H1 (cell line): ENCODE data around the gene ARHGEF7. TPM values are rescaled to one million over a fixed set of nuclear protein-coding genes. Genes with fewer than 3 reads are reported as not detected.

Experiments used
- CTCF ChIA-PET: fragments of 300-600 bp; sonication (Branson Sonifier 250); formaldehyde crosslinking; loops from one replicate; lab custom pipeline; 2021; ENCODE audit not compliant: partially characterized antibody; lab: Charles Lee
- POLR2A ChIA-PET: fragments of 300-600 bp; sonication (Branson Sonifier 250); formaldehyde crosslinking; loops from one replicate; lab custom pipeline; 2021; ENCODE audit warnings: inconsistent platforms; ENCODE audit not compliant: partially characterized antibody; lab: Charles Lee
- DNase-seq, 2 experiments: peaks; one replicate each; pipeline versions ENCODE4 v3.0.0 to v3.0.0-alpha.2; 2010 to 2022; ENCODE audit warnings: low spot score in 2 of 2, low read depth in 1 of 2, mixed read lengths in 1 of 2
- FAIRE-seq: peaks from 2 replicates; lab custom pipeline; 2011; peaks lifted over from hg19 to GRCh38; lab: Jason Lieb, UNC
- H2AFZ ChIP-seq: 2 replicates; pipeline ENCODE4 v1.8.1; 2012; ENCODE audit warnings: low read length, inconsistent platforms
- H2AK5ac ChIP-seq: 2 replicates; pipeline ENCODE4 v1.6.1; 2013; ENCODE audit warnings: low read depth, low read length
- H2BK120ac ChIP-seq: replicated peaks from 2 replicates; pipeline ENCODE3; 2013; ENCODE audit warnings: low read depth, low read length, inconsistent platforms
- H2BK12ac ChIP-seq: 2 replicates; pipeline ENCODE4 v1.6.1; 2013; ENCODE audit warnings: low read depth, low read length
- H2BK15ac ChIP-seq: 2 replicates; pipeline ENCODE4 v1.6.1; 2013; ENCODE audit warnings: low read length
- H2BK20ac ChIP-seq: 2 replicates; pipeline ENCODE4 v1.6.1; 2013; ENCODE audit warnings: low read length
- H2BK5ac ChIP-seq: 2 replicates; pipeline ENCODE4 v1.6.1; 2013; ENCODE audit warnings: low read depth, low read length
- H3K14ac ChIP-seq: 2 replicates; pipeline ENCODE4 v1.6.1; 2013; ENCODE audit warnings: inconsistent platforms; ENCODE audit not compliant: insufficient read length
- H3K18ac ChIP-seq: 2 replicates; pipeline ENCODE4 v1.6.1; 2013; ENCODE audit warnings: low read length; ENCODE audit errors: extremely low read depth
- H3K23ac ChIP-seq: 2 replicates; pipeline ENCODE4 v1.6.1; 2013; ENCODE audit warnings: inconsistent platforms; ENCODE audit not compliant: insufficient read length
- H3K23me2 ChIP-seq: 2 replicates; pipeline ENCODE4 v1.6.1; 2013; ENCODE audit warnings: low read depth, low read length
- H3K27ac ChIP-seq: 2 replicates; pipeline ENCODE4 v1.6.1; 2011; ENCODE audit warnings: low read depth, low read length, inconsistent platforms
- H3K27me3 ChIP-seq, 4 experiments: replicated peaks in 1 of 4; 1 replicate in 1 of 4; 2 replicates in 3 of 4; pipeline versions ENCODE4 v1.6.1 to v1.8.1; 2011 to 2013; ENCODE audit warnings: low read length in 3 of 4, mild to moderate bottlenecking in 3 of 4, inconsistent platforms in 2 of 4, mixed read lengths in 2 of 4, moderate library complexity in 1 of 4; ENCODE audit not compliant: control insufficient read depth in 3 of 4, insufficient read depth in 3 of 4; ENCODE audit errors: extremely low read depth in 1 of 4
- H3K36me3 ChIP-seq, 4 experiments: 2 replicates each; pipeline versions ENCODE4 v1.6.1 to v1.8.1; 2011 to 2013; ENCODE audit warnings: mild to moderate bottlenecking in 4 of 4, low read length in 3 of 4, moderate library complexity in 2 of 4, control low read depth in 1 of 4, inconsistent platforms in 1 of 4; ENCODE audit not compliant: insufficient read depth in 4 of 4, control insufficient read depth in 2 of 4
- H3K4ac ChIP-seq: replicated peaks from 2 replicates; pipeline ENCODE3; 2013; ENCODE audit warnings: low read length, low read depth, mixed read lengths, inconsistent platforms; ENCODE audit not compliant: insufficient read length
- H3K4me1 ChIP-seq, 4 experiments: replicated peaks in 1 of 4; 1 replicate in 1 of 4; 2 replicates in 3 of 4; pipeline versions ENCODE4 v1.6.1 to v1.8.1; 2011 to 2013; ENCODE audit warnings: low read length in 3 of 4, inconsistent platforms in 2 of 4, mixed read lengths in 1 of 4; ENCODE audit not compliant: insufficient read depth in 4 of 4, control insufficient read depth in 3 of 4
- H3K4me2 ChIP-seq, 2 experiments: 2 replicates each; pipeline versions ENCODE4 v1.6.1 to v1.8.1; 2011 to 2013; ENCODE audit warnings: low read depth in 2 of 2, low read length in 2 of 2, control low read depth in 1 of 2, inconsistent platforms in 1 of 2, mild to moderate bottlenecking in 1 of 2; ENCODE audit not compliant: insufficient read depth in 1 of 2
- H3K4me3 ChIP-seq, 4 experiments: fragments of 200-600, 300-600 bp in 1 of 4; sonication (generic), shearing (Covaris generic), sonication (Bioruptor Twin) in 1 of 4; 2 replicates each; pipeline versions ENCODE4 v1.5.1 to v1.8.1; 2011 to 2016; ENCODE audit warnings: low read length in 4 of 4, low read depth in 3 of 4, control low read depth in 2 of 4, inconsistent platforms in 2 of 4, mild to moderate bottlenecking in 2 of 4, mixed read lengths in 1 of 4, moderate library complexity in 1 of 4; ENCODE audit not compliant: insufficient read depth in 2 of 4; ENCODE audit errors: extremely low read depth in 1 of 4
- H3K56ac ChIP-seq: replicated peaks from 2 replicates; pipeline ENCODE3; 2013; ENCODE audit warnings: low read depth, mild to moderate bottlenecking, mixed read lengths, low read length, inconsistent platforms; ENCODE audit not compliant: insufficient read length
- H3K79me1 ChIP-seq: 2 replicates; pipeline ENCODE4 v1.6.1; 2013; ENCODE audit warnings: low read depth, low read length, control low read depth
- H3K79me2 ChIP-seq, 2 experiments: 2 replicates each; pipeline versions ENCODE4 v1.6.1 to v1.8.1; 2012 to 2013; ENCODE audit warnings: low read length in 2 of 2, mild to moderate bottlenecking in 2 of 2, inconsistent platforms in 1 of 2; ENCODE audit not compliant: insufficient read depth in 2 of 2, control insufficient read depth in 1 of 2
- H3K9ac ChIP-seq, 4 experiments: replicated peaks in 1 of 4; 1 replicate in 1 of 4; 2 replicates in 3 of 4; pipeline versions ENCODE4 v1.6.1 to v1.8.1; 2011 to 2013; ENCODE audit warnings: low read depth in 3 of 4, low read length in 3 of 4, control low read depth in 2 of 4, mild to moderate bottlenecking in 2 of 4, moderate library complexity in 2 of 4, inconsistent platforms in 1 of 4; ENCODE audit errors: extremely low read depth in 1 of 4
- H3K9me3 ChIP-seq, 2 experiments: 2 replicates each; pipeline versions ENCODE4 v1.6.1 to v1.8.1; 2012 to 2013; ENCODE audit warnings: mild to moderate bottlenecking in 2 of 2, moderate library complexity in 2 of 2, control low read depth in 1 of 2, inconsistent platforms in 1 of 2, low read depth in 1 of 2, low read length in 1 of 2, mixed read lengths in 1 of 2; ENCODE audit not compliant: insufficient read depth in 2 of 2
- H4K20me1 ChIP-seq, 2 experiments: replicated peaks in 1 of 2; 2 replicates each; pipeline versions ENCODE3 to v1.8.1; 2011 to 2013; ENCODE audit warnings: inconsistent platforms in 2 of 2, low read length in 2 of 2, mild to moderate bottlenecking in 1 of 2; ENCODE audit not compliant: insufficient read depth in 2 of 2, control insufficient read depth in 1 of 2
- H4K5ac ChIP-seq: 2 replicates; pipeline ENCODE4 v1.6.1; 2013; ENCODE audit warnings: low read length, low read depth, mixed read lengths, inconsistent platforms; ENCODE audit not compliant: insufficient read length
- H4K8ac ChIP-seq: 2 replicates; pipeline ENCODE4 v1.8.0; 2013; ENCODE audit warnings: mild to moderate bottlenecking, moderate library complexity, low read length, inconsistent platforms; ENCODE audit not compliant: insufficient read depth; ENCODE audit errors: extremely low read depth
- H4K91ac ChIP-seq: replicated peaks from 2 replicates; pipeline ENCODE3; 2013; ENCODE audit warnings: low read length, mixed read lengths, inconsistent platforms; ENCODE audit not compliant: insufficient read length
- BCL11A ChIP-seq, 2 experiments: IDR thresholded peaks; one replicate each; pipeline ENCODE4 v1.6.1; 2011; ENCODE audit warnings: low read depth in 2 of 2, low read length in 2 of 2, mild to moderate bottlenecking in 2 of 2
- CBX8 ChIP-seq: fragments of 300-800, 300-1000 bp; sonication (generic); IDR thresholded peaks from 2 replicates; pipeline ENCODE4 v1.7.1; 2016; ENCODE audit warnings: low read depth, low read length, borderline replicate concordance
- CEBPB ChIP-seq: IDR thresholded peaks from 2 replicates; pipeline ENCODE4 v1.6.1; 2012; ENCODE audit warnings: low read depth, low read length
- CTBP2 ChIP-seq: IDR thresholded peaks from 2 replicates; pipeline ENCODE4 v1.7.0; 2011; ENCODE audit warnings: borderline replicate concordance, mild to moderate bottlenecking, moderate library complexity, mixed read lengths, low read length; ENCODE audit not compliant: insufficient read depth, insufficient read length
- E2F6 ChIP-seq: IDR thresholded peaks from 2 replicates; pipeline ENCODE4 v1.6.1; 2012; ENCODE audit warnings: inconsistent platforms
- EZH2 ChIP-seq: fragments of 200-600 bp; sonication (generic); IDR thresholded peaks from 2 replicates; pipeline ENCODE4 v1.7.1; 2012; ENCODE audit warnings: low read depth, mild to moderate bottlenecking, moderate library complexity, low read length, inconsistent platforms; ENCODE audit not compliant: severe bottlenecking
- FOSL1 ChIP-seq: IDR thresholded peaks from 2 replicates; pipeline ENCODE4 v1.6.1; 2011; ENCODE audit warnings: mild to moderate bottlenecking, low read depth, low read length, moderate library complexity; ENCODE audit not compliant: insufficient read depth
- JUN ChIP-seq: IDR thresholded peaks from 2 replicates; pipeline ENCODE4 v1.6.1; 2011; ENCODE audit warnings: low read depth, mild to moderate bottlenecking, improper control_type of control experiment, low read length
- KDM4A ChIP-seq: IDR thresholded peaks from one replicate; pipeline ENCODE4 v1.7.1; 2012; ENCODE audit warnings: low read depth, mild to moderate bottlenecking, moderate library complexity, low read length, inconsistent platforms; ENCODE audit not compliant: severe bottlenecking
- MAFK ChIP-seq: IDR thresholded peaks from 2 replicates; pipeline ENCODE4 v1.6.1; 2012; ENCODE audit warnings: low read depth, mild to moderate bottlenecking, improper control_type of control experiment, low read length
- NRF1 ChIP-seq: IDR thresholded peaks from 2 replicates; pipeline ENCODE4 v1.6.1; 2011; ENCODE audit warnings: mild to moderate bottlenecking, low read depth, low read length, improper control_type of control experiment
- PHF8 ChIP-seq: fragments of 200-600 bp; sonication (generic); conservative IDR thresholded peaks from 2 replicates; pipeline ENCODE4 v1.7.1; 2012; ENCODE audit warnings: low read depth, mild to moderate bottlenecking, inconsistent platforms, low read length, moderate library complexity
- SIX5 ChIP-seq: IDR thresholded peaks from 2 replicates; pipeline ENCODE4 v1.6.1; 2011; ENCODE audit warnings: mild to moderate bottlenecking, low read depth, low read length
- TBP ChIP-seq: IDR thresholded peaks from 2 replicates; pipeline ENCODE4 v1.6.1; 2011; ENCODE audit warnings: low read depth, low read length, improper control_type of control experiment
- YY1 ChIP-seq: IDR thresholded peaks from 2 replicates; pipeline ENCODE4 v1.6.1; 2011; ENCODE audit warnings: low read depth, mild to moderate bottlenecking, low read length
- WGBS, 2 experiments: shearing (Covaris generic) in 1 of 2; methylation state at CpG; one replicate each; pipeline versions ENCODE4 v1.1.6 to v1.1.7; 2013 to 2015; ENCODE audit warnings: low lambda C conversion rate in 2 of 2, mixed read lengths in 2 of 2, inconsistent platforms in 1 of 2, low coverage in 1 of 2, missing lambda C conversion rate in 1 of 2; ENCODE audit not compliant: insufficient replicate concordance in 2 of 2, insufficient coverage in 1 of 2, insufficient read length in 1 of 2; ENCODE audit errors: extremely low coverage in 1 of 2, missing lambda C conversion rate in 1 of 2; 5-methylcytosine and 5-hydroxymethylcytosine counted together
- polyA plus RNA-seq, 7 experiments: library from polyadenylated mRNA; depleted of rRNA in 3 of 7; stranded (reverse) in 5 of 7; unstranded in 2 of 7; fragments of >200 nt in 5 of 7; fragments of 200-250 nt in 2 of 7; gene quantifications; 1 replicate in 5 of 7; 2 replicates in 1 of 7; 4 replicates in 1 of 7; pipeline versions ENCODE4 v1.2.1 to v1.2.3, GENCODE V29; 2011 to 2013; ENCODE audit warnings: missing spikeins in 2 of 7, mixed read lengths in 2 of 7
- total RNA-seq: library from RNA; stranded (reverse); fragmentation: NEBNext Ultra II Directional; extraction: Animal tissue kit (Norgen Biotek cat#: 25700); gene quantifications from 2 replicates; pipeline ENCODE4 v1.2.1, GENCODE V29; 2021

The ARHGEF7 gene
- total and polyA plus RNA-seq, 2 of the 8 experiments (the other 6 are each of a cell fraction or from before 2014, with no cell fraction given): 26.2 to 56.5 TPM

- Histone ChIP-seq H3K79me1 (no peaks in the 10 kb centered on the region), H3K23me2 (no peaks in the 10 kb centered on the region), H2BK12ac (no peak overlapping the region), H3K23ac (no peak overlapping the region), H3K4me1 (no peaks in the 10 kb centered on the region), H3K18ac (no peak overlapping the region), H3K36me3 (no peaks in the 10 kb centered on the region), H2BK120ac (no peak overlapping the region), H3K4me2 (no peak overlapping the region), H2BK20ac (no peak overlapping the region), H3K27ac (no peak overlapping the region), H2AK5ac (no peak overlapping the region), H4K8ac (no peak overlapping the region), H3K9ac (no peak overlapping the region), H3K79me2 (no peaks in the 10 kb centered on the region), H4K20me1 (no peaks in the 10 kb centered on the region), H3K27me3 (no peaks in the 10 kb centered on the region), H3K14ac (no peak overlapping the region), H3K4ac (no peak overlapping the region), H2BK15ac (no peak overlapping the region), H4K5ac (no peak overlapping the region), H3K56ac (no peak overlapping the region), H2BK5ac (no peak overlapping the region), H3K9me3 (no peaks in the 10 kb centered on the region), H2AFZ (no peak overlapping the region), H3K4me3 (no peak overlapping the region), H4K91ac (no peak overlapping the region)
- DNase-seq: no peak
- ChIA-PET POLR2A (no interaction called here), CTCF (no interaction called here)
- FAIRE-seq: no peak
- WGBS, 2 experiments: 85% methylated on average over 7 of the region's 7 CpGs; no CpG with 5 or more reads in 1 of the 2 experiments
- TF ChIP-seq MAFK (no peak), SIX5 (no peak), E2F6 (no peak), BCL11A (IDR thresholded peaks at IDR 0.05; ENCODE audit: low read depth in 2 of 2, low read length in 2 of 2) (no peak), NRF1 (no peak), FOSL1 (no peak), CTBP2 (no peak), CEBPB (no peak), TBP (no peak), EZH2 (no peak), YY1 (no peak), JUN (no peak), KDM4A (no peak), CBX8 (no peak), PHF8 (no peak)
Measured at GRCh38 chr13:111132948-111133347, 17.8 kb downstream of the ARHGEF7 start.
